Middle frontal gyrus (tissue), 1 donor: Measurements from ENCODE around the gene SFI1.
"Not testable (repeated sequence)": the region's sequence is repeated elsewhere in the genome, so short reads cannot be mapped to it uniquely, and the experiment has no call there.

Experiments
- DNase-seq: peaks from one replicate; pipeline ENCODE4 v3.0.0-alpha.2; 2015; ENCODE audit warnings: low spot score; ENCODE audit errors: extremely low spot score

The SFI1 gene

GRCh38 chr22:31492151-31492550, 4.2 kb upstream of the SFI1 start:
- DNase-seq = no peak

GRCh38 chr22:31493355-31493754, 3.0 kb upstream of the SFI1 start:
- DNase-seq = not testable (repeated sequence)

- DNase-seq = no peak
These were observed 993 bp upstream of the SFI1 start for GRCh38 chr22:31495343-31495742.

GRCh38 chr22:31496735-31497146, 405 bp downstream of the SFI1 start:
- no peak for DNase-seq

GRCh38 chr22:31497148-31497938, 1.0 kb downstream of the SFI1 start:
- DNase-seq = no peak

- no peak for DNase-seq
These were observed 5.4 kb downstream of the SFI1 start for GRCh38 chr22:31501738-31502137.

- no peak for DNase-seq
These were observed 7.1 kb downstream of the SFI1 start for GRCh38 chr22:31503211-31503964.

- DNase-seq = no peak
These were observed 7.9 kb downstream of the SFI1 start for GRCh38 chr22:31504282-31504681.

GRCh38 chr22:31507517-31507916, 11.2 kb downstream of the SFI1 start:
- DNase-seq = not testable (repeated sequence)

GRCh38 chr22:31508536-31508935, 12.2 kb downstream of the SFI1 start:
- no peak for DNase-seq

- no peak for DNase-seq
These were observed 12.9 kb downstream of the SFI1 start for GRCh38 chr22:31509061-31509762.

GRCh38 chr22:31520051-31520450, 23.7 kb downstream of the SFI1 start:
- no peak for DNase-seq

GRCh38 chr22:31524132-31524531, 27.8 kb downstream of the SFI1 start:
- DNase-seq = not testable (repeated sequence)

GRCh38 chr22:31526270-31526669, 29.9 kb downstream of the SFI1 start:
- DNase-seq = no peak

GRCh38 chr22:31530823-31531195, 34.5 kb downstream of the SFI1 start:
- no peak for DNase-seq

- no peak for DNase-seq
These were observed 35.7 kb downstream of the SFI1 start for GRCh38 chr22:31532060-31532459.

GRCh38 chr22:31533374-31533773, 37.0 kb downstream of the SFI1 start:
- DNase-seq = no peak

GRCh38 chr22:31537019-31537535, 40.7 kb downstream of the SFI1 start:
- no peak for DNase-seq

- DNase-seq = no peak
These were observed 42.5 kb downstream of the SFI1 start for GRCh38 chr22:31538815-31539214.

- not testable (repeated sequence) for DNase-seq
These were observed 43.8 kb downstream of the SFI1 start for GRCh38 chr22:31540166-31540565.

GRCh38 chr22:31540966-31541365, 44.6 kb downstream of the SFI1 start:
- DNase-seq = no peak
